HG02798 (cell line): ENCODE data around the gene ANXA8.

Source experiments
- ATAC-seq: cut with Tn5 transposase; IDR thresholded peaks from one replicate; pipeline ENCODE4 v1.9.1; 2021; ENCODE audit warnings: mild to moderate bottlenecking; ENCODE audit not compliant: unreplicated experiment, poor library complexity

ANXA8 gene

GRCh38 chr10:47449102-47449978 is 34.6 kb downstream of the ANXA8 start:
- ATAC-seq, result no peak

GRCh38 chr10:47447705-47448104 is 36.2 kb downstream of the ANXA8 start:
- no peak for ATAC-seq

GRCh38 chr10:47447209-47447608 is 36.7 kb downstream of the ANXA8 start:
- ATAC-seq, result no peak

GRCh38 chr10:47445720-47446119 is 38.2 kb downstream of the ANXA8 start:
- ATAC-seq, result no peak

GRCh38 chr10:47444047-47444446 is 39.9 kb downstream of the ANXA8 start:
- no peak for ATAC-seq

- ATAC-seq, result no peak
Measured at GRCh38 chr10:47443145-47443544, 40.8 kb downstream of the ANXA8 start.

- ATAC-seq, result no peak
Measured at GRCh38 chr10:47442351-47442750, 41.6 kb downstream of the ANXA8 start.

GRCh38 chr10:47441938-47442337 is 42.0 kb downstream of the ANXA8 start:
- ATAC-seq, result no peak

- ATAC-seq, result no peak
Measured at GRCh38 chr10:47440207-47440606, 43.7 kb downstream of the ANXA8 start.

- no peak for ATAC-seq
Measured at GRCh38 chr10:47438857-47439474, 44.9 kb downstream of the ANXA8 start.

GRCh38 chr10:47435081-47435480 is 48.8 kb downstream of the ANXA8 start:
- no peak for ATAC-seq

- ATAC-seq, result no peak
Measured at GRCh38 chr10:47425813-47426419, 58.0 kb downstream of the ANXA8 start.

GRCh38 chr10:47424231-47424630 is 59.7 kb downstream of the ANXA8 start:
- ATAC-seq, result no peak

GRCh38 chr10:47423476-47423875 is 60.4 kb downstream of the ANXA8 start:
- ATAC-seq, result no peak

- ATAC-seq, result no peak
Measured at GRCh38 chr10:47421057-47421952, 62.6 kb downstream of the ANXA8 start.

GRCh38 chr10:47420305-47421056 is 63.4 kb downstream of the ANXA8 start:
- ATAC-seq, result no peak

- no peak for ATAC-seq
Measured at GRCh38 chr10:47419421-47419820, 64.5 kb downstream of the ANXA8 start.

- no peak for ATAC-seq
Measured at GRCh38 chr10:47418966-47419365, 64.9 kb downstream of the ANXA8 start.

GRCh38 chr10:47418321-47418720 is 65.6 kb downstream of the ANXA8 start:
- no peak for ATAC-seq
